ENCODE measurements around the gene CFAP141.

DNA sequence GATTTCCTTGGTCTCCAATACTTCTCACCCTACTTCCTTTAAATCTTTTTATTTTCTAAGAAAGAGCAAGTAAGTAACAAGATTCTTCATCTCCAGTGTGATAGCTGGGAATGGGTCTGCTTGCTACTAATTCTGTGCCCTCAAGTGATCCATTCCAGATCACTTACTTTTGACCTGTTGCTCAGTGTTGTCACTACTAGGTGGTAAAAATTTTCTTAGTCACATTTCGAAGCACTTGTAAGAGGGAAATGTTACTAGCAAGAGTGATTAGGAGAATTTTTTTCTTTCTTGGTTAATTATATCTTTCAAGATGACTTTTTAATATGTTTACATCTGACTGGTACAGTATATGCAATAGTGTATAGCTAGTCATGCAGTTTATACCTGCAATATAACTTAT, 16.8 kb upstream of the CFAP141 start:
- TF ChIP-seq POLR2A (IDR thresholded peaks at IDR 0.05) (no peak), CTCF (IDR thresholded peaks at IDR 0.05) (no peak)

Measured in lower leg skin (tissue), 3 donors.